Uterus (tissue), 4 donors: Measurements from ENCODE around the gene ATAD3B. TPM values are rescaled to one million over a fixed set of nuclear protein-coding genes. Genes with fewer than 3 reads are reported as not detected.

Source experiments
- DNase-seq, 2 donors: peaks; one replicate each; pipeline ENCODE4 v3.0.0-alpha.2; 2019 to 2020
- H3K27ac ChIP-seq, 2 donors: fragments of 200-600 bp; sonication (generic); 1 replicate in 1 of 2; 2 replicates in 1 of 2; pipeline ENCODE4 v1.5.1; 2016 to 2018
- H3K27me3 ChIP-seq, 2 donors: fragments of 200-600 bp; sonication (generic); one replicate each; pipeline ENCODE4 v1.5.1; 2018 to 2019; ENCODE audit warnings: control low read depth in 1 of 2
- H3K36me3 ChIP-seq, 2 donors: fragments of 200-600 bp; sonication (generic); one replicate each; pipeline ENCODE4 v1.5.1; 2019; ENCODE audit warnings: control low read depth in 1 of 2
- H3K4me1 ChIP-seq, 2 donors: fragments of 200-600 bp; sonication (generic); one replicate each; pipeline ENCODE4 v1.5.1; 2018 to 2019; ENCODE audit warnings: control low read depth in 1 of 2
- H3K4me3 ChIP-seq, 2 donors: fragments of 200-600 bp; sonication (generic); 1 replicate in 1 of 2; 2 replicates in 1 of 2; pipeline ENCODE4 v1.5.1; 2018 to 2019; ENCODE audit warnings: mild to moderate bottlenecking in 1 of 2
- H3K9me3 ChIP-seq, 2 donors: fragments of 200-600 bp; sonication (generic); one replicate each; pipeline ENCODE4 v1.5.1; 2019; ENCODE audit warnings: control low read depth in 1 of 2
- CTCF ChIP-seq, 4 experiments: fragments of 200-600 bp in 2 of 4; fragments of 450-650 bp in 2 of 4; sonication (generic) in 2 of 4; IDR thresholded peaks; one replicate each; pipeline ENCODE4 v1.5.1; 2016 to 2019; ENCODE audit warnings: antibody characterized with exemption in 4 of 4, mild to moderate bottlenecking in 2 of 4, moderate library complexity in 1 of 4
- POLR2A ChIP-seq, 2 donors: fragments of 450-650 bp; IDR thresholded peaks; one replicate each; pipeline ENCODE4 v1.6.1; 2016; ENCODE audit warnings: antibody characterized with exemption in 2 of 2, mild to moderate bottlenecking in 1 of 2, moderate library complexity in 1 of 2
- intact Hi-C: fragments of 100-400 bp; cut with DNase I; formaldehyde crosslinking; loops from one replicate; pipeline ENCODE4 v1.15.1; 2023; ENCODE audit warnings: low total_unique reads
- total RNA-seq, 4 donors: library from RNA; depleted of rRNA in 3 of 4; stranded (reverse); fragments of >200 nt in 3 of 4; gene quantifications; one replicate each; pipeline versions ENCODE4 v1.1.0 to v1.2.4, GENCODE V29; 2014 to 2023
- donor health status: DM: yes; HTN: yes; CAD: no.

The ATAD3B gene
- total RNA-seq, 4 donors from 2014 or later, result 2.1 to 20.5 (median 17.8) TPM

GRCh38 chr1:1435911-1436629 lies 35.5 kb upstream of the ATAD3B start:
- H3K4me1 ChIP-seq, result peaks cover 1 to 52% of the 10 kb centered on the region in 2 donors
- DNase-seq, result peak in 1 of 2 donors; percentile 22
- peak overlapping the region; percentile 22 to 95 for H3K27ac ChIP-seq
- no peaks in the 10 kb centered on the region for H3K9me3 ChIP-seq
- H3K36me3 ChIP-seq, result no peaks in the 10 kb centered on the region
- intact Hi-C loops, result no loop called here
- TF ChIP-seq CTCF (IDR thresholded peaks at IDR 0.05), result no peak
- TF ChIP-seq POLR2A (IDR thresholded peaks at IDR 0.05), result no peak
- peak overlapping the region; percentile 34 to 44 for H3K4me3 ChIP-seq
- H3K27me3 ChIP-seq, result no peaks in the 10 kb centered on the region

GRCh38 chr1:1436630-1437032 lies 34.9 kb upstream of the ATAD3B start:
- H3K27ac ChIP-seq, result no peak overlapping the region

GRCh38 chr1:1437033-1437903 lies 34.3 kb upstream of the ATAD3B start:
- Histone ChIP-seq H3K4me3 (no peak overlapping the region), H3K27me3 (no peaks in the 10 kb centered on the region), H3K36me3 (no peaks in the 10 kb centered on the region), H3K27ac (no peak overlapping the region), H3K4me1 (peaks cover 4 to 40% of the 10 kb centered on the region in 2 donors), H3K9me3 (no peaks in the 10 kb centered on the region)
- TF ChIP-seq CTCF (IDR thresholded peaks at IDR 0.05) (no peak), POLR2A (IDR thresholded peaks at IDR 0.05) (no peak)
- intact Hi-C loops, result no loop called here
- peak in 1 of 2 donors; percentile 15 for DNase-seq

More at GRCh38 chr1:1436630-1437032, 34.9 kb upstream of the ATAD3B start:
- TF ChIP-seq CTCF (IDR thresholded peaks at IDR 0.05) (no peak), POLR2A (IDR thresholded peaks at IDR 0.05) (no peak)
- no peaks in the 10 kb centered on the region for H3K36me3 ChIP-seq
- no peaks in the 10 kb centered on the region for H3K9me3 ChIP-seq
- peaks cover 4 to 46% of the 10 kb centered on the region in 2 donors for H3K4me1 ChIP-seq
- H3K4me3 ChIP-seq, result peak overlapping the region in 1 of 2 donors; percentile 34
- intact Hi-C loops, result no loop called here
- H3K27me3 ChIP-seq, result no peaks in the 10 kb centered on the region
- DNase-seq, result no peak

- H3K27ac ChIP-seq, result no peak overlapping the region
- TF ChIP-seq POLR2A (IDR thresholded peaks at IDR 0.05) (no peak), CTCF (IDR thresholded peaks at IDR 0.05) (no peak)
- H3K9me3 ChIP-seq, result no peaks in the 10 kb centered on the region
- no peaks in the 10 kb centered on the region for H3K36me3 ChIP-seq
- H3K4me3 ChIP-seq, result no peak overlapping the region
- H3K4me1 ChIP-seq, result peaks cover 4 to 33% of the 10 kb centered on the region in 2 donors
- intact Hi-C loops, result no loop called here
- H3K27me3 ChIP-seq, result no peaks in the 10 kb centered on the region
- DNase-seq, result no peak
Observed at GRCh38 chr1:1437904-1438376, 33.6 kb upstream of the ATAD3B start.
